GM19397 (cell line): Measurements from ENCODE around the gene SLC25A36.

ENCODE experiments used
- ATAC-seq: cut with Tn5 transposase; IDR thresholded peaks from one replicate; pipeline ENCODE4 v1.9.1; 2021; ENCODE audit warnings: mild to moderate bottlenecking, moderate library complexity; ENCODE audit not compliant: unreplicated experiment

Gene SLC25A36, protein sequence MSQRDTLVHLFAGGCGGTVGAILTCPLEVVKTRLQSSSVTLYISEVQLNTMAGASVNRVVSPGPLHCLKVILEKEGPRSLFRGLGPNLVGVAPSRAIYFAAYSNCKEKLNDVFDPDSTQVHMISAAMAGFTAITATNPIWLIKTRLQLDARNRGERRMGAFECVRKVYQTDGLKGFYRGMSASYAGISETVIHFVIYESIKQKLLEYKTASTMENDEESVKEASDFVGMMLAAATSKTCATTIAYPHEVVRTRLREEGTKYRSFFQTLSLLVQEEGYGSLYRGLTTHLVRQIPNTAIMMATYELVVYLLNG

DNA sequence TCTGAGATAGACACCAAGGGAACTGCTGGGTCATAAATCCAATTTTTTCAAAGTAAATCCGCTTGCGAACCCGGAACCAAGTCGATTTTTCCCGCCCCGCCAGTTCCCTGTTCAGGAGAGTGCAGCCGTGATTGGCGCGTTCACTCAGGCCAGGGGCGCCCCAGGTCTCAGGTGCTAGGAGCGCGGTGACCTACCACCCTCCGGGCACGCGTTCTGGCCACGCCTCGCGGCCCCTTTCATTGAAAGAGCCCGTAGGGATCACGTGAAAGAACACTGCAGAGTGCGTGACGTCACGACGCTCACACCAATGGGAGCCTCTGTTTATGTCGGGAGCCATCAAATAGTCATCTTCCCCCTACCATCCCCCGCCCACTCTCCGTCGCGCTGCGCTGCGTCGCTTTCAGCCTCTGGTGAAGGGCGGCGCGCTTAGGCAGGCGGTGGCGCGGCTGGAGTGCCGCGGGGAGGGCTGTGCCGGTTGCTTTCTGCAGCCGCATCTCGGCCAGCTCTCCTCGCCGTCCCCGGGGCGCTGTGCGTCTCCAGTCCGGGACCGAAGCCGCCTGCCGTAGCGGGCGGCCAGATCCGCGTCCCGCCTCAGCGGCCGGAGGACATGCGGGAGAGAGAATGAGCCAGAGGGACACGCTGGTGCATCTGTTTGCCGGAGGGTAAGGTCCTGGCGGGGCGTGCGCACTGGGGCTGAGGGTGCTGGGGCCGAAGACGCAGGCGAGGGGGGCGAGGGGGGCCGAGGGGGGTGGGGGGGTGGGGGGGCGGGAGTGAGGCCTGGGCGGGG lies at the start of gene SLC25A36:
TSS of gene SLC25A36 (plus strand) at position 403 of the 787 bp plus-strand sequence. CDS start at position 622, 219 bp downstream.
- ATAC-seq: peak; percentile 94

DNA sequence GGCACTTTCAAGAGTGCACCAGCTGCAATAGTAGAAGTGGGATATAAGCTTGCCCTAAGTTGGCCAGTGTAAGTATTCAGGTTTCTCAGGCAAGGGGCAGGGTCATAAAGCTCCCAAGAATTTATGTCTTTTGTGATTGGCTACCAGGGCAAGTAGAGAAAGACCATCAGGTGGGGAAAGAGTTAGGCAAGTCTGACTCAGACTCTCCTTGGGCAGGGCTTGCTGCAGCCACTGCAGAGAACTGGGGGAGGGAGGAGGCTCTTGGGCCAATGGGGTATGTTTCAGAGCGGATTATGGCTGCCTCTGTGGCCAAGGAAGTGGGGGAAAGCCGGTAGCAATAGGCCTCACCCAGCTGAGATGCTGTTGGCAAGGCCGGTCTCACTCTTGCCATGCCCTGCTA lies 44.6 kb upstream of the SLC25A36 start:
- no peak for ATAC-seq

DNA sequence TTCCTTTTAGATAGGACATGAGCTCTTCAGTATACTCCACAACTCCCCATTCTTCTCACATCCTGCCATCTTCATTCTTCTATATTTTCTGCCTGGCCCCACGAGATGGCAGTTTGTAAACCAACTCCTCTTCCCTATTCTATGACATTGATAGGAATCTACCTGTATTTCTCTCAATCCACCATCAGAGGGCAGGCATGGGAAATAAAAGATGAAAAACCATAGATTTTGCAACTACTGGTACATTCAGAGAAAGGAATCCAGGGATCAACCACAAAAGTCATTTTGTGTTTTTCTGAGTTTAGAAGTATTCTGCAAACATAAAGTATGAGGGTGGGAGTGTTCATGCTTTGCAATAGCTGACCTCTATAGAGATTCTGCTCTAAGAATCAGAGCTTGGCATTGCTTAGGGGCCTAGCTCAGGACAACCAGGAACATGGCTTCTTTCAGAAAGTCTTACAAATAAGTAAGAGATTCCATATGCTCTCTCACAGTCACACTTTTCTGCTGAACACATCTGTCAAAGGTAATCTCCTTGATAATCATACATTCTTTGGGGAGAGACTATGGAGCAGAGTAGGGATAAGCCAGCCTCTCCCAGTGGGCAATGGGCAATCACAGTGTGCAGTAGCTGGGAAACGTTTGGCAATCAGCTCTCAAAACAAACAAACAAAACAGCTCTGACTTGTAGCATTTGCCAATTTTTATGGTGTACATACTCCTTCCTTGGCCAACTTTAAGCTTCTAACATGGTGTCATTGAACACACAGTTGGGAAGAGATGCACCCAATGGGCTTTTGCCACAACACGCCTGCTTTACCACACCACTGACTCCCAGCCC lies 43.1 kb upstream of the SLC25A36 start:
- ATAC-seq: no peak

DNA sequence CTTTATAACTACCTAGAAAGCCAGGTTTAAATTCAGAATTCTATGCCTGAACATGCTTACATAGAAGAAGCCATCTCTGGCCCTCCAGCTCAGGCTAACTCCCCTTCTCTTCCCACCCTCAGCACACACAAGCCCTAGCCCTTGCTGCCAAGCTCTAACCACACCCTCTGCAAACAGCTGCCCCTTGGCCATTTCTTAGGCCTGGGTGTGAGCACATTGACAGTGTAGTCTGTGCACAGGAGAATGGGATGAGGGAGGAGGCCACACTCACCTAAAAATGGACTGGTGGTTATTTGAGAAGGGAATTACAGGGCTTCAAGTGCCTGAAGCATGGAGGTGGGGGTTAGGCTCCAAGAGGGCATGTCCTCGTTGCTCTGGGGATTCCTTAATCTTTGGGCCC lies 42.3 kb upstream of the SLC25A36 start:
- no peak for ATAC-seq

DNA sequence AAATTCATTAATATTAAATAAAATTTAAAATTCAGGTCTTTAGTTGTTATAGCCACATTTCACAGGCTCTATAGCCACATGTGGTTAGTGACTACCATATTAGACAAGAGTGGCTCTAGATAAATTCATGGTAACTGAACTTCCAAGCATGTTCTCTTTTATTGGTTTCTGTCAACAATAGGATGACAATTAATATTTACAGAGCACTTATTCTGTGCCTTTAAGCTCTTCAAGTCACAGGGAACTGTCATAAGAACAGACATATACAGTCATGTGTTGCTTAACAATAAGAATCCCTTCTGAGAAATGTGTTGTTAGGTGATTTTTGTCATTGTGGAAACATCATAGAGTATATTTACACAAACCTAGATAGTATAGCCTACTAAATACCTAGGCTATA lies 38.8 kb upstream of the SLC25A36 start:
- ATAC-seq: no peak

DNA sequence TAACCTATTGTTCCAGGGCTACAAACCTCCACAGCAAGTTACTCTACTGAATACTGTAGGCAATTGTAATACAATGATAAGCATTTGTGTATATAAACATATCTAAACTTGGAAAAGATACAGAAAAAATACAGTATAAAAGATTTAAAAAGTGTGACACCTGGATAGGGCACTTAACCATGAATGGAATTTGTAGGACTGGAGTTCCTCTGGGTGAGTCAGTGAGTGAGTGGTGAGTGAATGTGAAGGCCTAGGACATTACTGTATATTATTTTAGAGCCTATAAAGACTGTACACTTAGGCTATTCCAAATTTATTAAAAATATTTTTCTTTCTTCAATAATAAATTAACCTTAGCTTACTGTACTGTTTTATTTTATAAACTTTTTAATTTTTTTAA lies 38.4 kb upstream of the SLC25A36 start:
- no peak for ATAC-seq

DNA sequence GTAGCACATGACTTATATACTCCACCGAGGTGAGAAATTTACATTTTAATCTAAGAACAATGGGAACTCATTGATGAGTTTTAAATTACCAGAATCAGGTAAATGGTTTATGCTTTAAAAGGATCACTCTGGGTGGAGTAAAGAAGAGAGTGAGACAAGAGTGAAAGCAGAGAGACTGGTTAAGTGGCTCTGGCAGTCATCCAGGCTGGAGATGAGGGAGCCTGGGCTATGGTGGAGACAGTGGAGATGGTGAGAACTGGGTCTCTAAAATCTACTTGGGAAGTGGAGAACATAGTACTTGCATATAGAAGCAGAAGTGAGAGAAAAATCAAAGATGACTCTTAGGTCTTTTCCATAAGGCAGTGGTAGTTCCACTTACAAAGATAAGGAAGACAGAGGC lies 37.1 kb upstream of the SLC25A36 start:
- ATAC-seq: no peak

DNA sequence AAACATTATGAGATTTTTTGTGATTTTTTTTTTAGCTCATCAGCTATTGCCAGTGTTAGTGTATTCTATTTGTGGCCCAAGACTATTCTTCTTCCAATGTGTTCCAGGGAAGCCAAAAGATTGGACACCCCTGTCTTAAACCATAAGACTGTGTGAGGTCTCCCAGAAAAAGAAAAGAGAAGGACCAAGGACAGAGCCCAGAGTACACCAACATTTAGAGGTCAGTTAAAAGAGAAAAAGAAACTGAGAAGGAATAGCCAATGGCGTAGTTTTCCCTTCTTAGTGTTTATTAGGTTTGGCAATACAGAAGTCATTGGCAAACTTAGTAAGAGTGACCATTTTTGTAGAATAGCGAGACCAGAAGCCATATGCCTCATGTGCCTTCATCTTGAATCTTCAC lies 36.1 kb upstream of the SLC25A36 start:
- ATAC-seq: no peak

DNA sequence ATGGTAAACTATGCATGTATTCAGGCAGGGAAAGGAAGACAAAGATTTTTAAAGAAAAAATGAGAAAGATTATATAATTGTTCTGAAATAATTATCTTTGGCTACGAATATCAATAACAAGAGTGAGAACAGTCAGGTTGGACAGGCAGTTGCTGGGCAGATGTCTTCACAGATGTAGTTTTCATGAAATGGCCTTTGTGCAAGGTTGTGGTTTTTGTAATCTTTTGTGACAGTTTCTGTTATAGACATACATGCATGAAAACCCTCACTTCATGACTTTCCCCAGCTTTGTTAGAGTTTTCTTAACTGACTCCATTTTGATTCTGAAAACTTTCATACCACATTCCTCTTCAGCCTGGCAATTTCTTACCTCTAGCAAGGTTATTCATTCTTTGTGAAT lies 34.9 kb upstream of the SLC25A36 start:
- ATAC-seq: no peak

DNA sequence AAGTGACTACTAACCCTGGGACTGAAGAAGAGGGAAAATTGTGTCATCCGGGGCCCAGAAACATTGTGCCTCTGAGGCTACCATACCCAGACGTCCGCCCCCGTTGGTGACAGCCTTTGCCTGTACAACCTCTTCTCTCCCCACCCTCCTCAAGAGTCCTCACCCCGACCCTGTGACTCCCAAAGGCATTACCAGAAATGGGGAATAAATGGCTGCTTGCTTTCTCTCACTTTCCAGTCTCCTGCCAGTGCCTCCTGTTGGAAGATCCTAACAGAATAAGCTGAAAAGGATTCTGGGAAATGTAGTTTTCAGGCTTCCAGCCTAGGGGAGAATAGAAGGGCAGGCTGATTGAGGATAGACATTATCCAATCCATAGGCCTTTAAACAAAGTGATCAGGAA lies 30.8 kb upstream of the SLC25A36 start:
- ATAC-seq: no peak

DNA sequence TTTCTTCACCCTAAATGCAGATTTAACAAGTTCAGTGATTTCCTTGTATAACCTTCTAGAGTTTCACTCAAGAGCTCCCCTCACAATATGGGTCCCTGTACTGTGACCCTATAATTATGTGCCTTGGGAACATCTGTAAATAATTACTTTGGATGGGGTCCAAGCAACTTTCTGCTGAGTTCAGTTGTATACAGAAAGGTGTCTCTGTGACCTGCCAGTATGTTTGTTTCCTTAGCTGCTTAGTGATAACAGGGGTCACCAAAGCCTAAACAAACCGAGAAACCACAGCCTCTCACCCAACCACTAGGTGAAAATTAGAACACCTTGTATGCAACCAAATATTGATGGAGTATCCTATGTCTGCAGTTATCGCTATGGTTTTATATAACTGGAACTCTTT lies 29.8 kb upstream of the SLC25A36 start:
- no peak for ATAC-seq

DNA sequence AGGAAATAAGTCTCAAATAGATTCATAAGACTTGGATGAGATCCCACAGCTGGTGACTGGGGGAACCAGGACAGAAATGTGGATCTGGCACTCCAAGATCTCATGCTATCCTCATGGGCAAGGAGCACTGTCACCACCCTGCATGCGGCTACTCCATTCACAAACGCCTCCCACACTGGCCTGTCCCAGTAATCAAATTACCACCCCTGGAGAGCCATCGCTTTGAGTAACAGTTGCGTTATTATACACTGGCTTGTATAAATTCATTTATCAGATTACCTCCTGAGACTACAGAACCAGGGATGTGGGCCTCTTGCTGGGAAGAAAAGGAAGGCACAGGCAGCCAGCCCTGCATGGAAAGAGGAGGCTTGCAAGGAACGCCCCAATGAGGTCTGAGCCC lies 27.9 kb upstream of the SLC25A36 start:
- ATAC-seq: no peak

DNA sequence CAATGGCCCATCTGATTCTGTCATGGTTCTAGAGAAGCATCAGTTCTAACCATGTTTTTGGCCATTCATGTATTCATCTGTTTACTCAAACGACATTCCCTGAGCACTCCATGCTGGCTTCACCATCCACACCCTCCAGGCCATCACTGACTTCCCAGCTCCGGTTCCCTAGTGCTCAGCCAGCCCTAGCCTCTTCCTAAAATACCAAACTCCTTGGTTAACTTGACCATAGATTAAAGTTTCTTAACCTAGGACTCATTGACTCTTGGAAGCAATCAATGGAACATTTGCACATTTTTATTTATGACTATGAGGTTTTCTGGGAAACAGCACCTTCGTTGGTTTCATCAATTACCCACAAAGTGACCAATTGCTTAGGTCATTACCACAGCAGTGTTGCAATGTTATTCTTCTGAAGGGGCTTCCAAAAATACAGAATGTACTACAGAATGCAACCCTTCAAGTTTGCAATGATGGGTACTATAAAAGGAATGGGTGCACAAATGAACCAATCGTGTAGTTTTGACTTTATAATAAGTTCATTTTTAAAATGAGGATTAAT lies 27.2 kb upstream of the SLC25A36 start:
- ATAC-seq: no peak

DNA sequence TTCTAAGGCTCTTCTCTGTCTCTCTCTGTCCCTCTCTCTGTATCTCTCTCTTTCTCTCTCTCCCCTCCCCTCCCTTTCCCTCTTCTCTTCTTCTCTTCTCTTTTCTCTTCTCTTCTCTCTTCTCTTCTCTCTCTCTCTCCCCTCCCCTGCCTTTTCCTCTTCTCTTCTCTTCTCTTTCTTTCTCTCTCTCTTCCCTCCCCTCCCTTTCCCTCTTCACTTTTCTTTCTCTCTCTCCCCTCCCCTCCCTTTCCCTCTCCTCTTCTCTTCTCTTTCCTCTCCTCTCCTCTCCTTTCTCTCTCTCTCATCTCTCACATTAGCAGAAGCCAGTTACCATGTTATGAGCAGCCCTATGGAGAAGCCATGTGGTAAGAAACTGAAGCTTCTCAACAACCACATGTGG lies 25.0 kb upstream of the SLC25A36 start:
- no peak for ATAC-seq

DNA sequence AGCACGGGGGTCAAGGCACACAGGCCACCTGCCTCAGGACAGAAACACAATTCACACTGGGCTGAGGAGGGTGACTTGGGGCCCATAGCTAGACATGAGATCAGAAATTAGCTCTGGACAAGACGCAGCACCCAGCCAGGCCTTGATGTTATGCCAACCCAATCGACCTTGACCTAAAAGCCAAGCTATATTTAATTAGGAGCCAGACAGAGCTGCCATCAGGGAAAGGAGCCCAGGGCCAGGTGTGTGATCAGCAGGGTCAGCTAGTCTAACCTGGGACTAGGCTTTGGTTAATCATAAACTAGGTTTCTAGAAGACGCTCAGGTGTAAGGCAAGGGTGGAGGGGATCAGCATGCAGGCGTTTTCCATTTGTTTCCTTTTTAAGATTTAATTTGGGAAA lies 23.9 kb upstream of the SLC25A36 start:
- ATAC-seq: no peak

DNA sequence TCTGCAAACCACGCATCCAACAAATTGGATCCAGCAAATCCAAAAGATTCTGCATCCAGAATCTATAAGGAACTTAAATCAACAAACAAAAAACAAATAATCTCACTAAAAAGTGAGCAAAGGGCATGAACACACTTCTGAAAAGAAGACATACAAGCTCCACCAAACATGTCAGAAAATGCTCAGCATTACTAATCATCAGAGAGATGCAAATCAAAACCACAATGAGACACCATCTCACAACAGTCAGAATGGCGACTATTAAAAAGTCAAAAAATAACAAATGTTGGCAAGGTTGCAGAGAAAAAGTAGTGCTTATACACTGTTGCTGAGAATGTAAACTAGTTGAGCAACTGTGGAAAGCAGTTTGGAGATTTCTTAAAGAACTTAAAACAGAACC lies 21.6 kb upstream of the SLC25A36 start:
- ATAC-seq: no peak

DNA sequence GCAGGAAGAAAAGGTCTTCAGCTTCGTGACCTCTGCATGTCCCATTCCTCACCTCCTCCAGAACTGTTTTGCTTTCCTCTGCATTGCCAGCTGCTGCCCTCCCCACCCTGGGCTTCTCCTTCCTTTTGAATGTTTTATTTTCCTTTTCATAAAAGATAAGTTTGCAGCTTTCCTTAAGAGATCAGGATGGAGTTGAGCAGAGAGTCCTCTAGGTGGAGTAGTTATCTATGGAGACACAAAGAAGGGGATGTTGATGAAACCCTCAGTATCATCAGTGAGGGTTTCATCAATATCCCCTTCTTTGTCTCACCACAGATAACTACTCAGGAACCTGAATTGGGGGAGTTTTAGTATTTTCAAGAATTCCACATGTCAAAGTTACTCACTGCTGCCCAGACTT lies 19.0 kb upstream of the SLC25A36 start:
- no peak for ATAC-seq

DNA sequence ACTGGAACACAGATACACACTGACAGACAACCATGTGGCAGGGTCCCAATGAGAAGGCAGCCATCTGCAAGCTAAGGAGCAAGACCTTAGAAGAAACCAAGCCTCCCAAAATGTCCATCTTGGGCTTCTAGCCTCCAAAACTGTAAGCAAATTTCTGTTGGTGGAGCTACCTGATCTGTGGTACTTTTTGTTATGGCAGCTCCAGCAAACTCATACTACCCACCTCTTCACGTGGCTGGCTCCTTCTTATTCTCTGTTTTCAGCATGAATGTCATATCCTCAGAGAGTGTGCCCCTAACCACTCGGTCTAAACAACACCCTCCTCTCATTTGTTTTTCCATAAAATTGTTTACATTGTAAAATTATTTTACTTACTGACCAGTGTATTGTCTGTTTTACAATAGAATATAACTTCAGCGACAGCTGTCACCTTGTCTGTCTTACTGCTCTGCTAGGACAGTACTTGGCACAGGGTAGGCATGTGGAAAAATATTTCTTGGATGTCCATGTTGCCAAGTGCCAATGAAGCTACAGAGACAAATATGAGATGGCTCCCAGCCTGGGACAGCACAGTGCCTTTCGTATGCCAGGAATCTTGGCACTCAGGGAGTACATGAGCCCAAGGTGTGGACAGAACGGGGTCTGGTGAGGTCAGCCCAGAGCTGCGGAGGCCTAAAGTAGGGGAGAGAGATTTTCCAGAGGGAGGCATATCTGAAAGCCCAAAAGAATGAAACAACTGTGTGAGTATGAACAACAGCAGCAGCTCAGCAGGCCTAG lies 17.4 kb upstream of the SLC25A36 start:
- ATAC-seq: no peak

DNA sequence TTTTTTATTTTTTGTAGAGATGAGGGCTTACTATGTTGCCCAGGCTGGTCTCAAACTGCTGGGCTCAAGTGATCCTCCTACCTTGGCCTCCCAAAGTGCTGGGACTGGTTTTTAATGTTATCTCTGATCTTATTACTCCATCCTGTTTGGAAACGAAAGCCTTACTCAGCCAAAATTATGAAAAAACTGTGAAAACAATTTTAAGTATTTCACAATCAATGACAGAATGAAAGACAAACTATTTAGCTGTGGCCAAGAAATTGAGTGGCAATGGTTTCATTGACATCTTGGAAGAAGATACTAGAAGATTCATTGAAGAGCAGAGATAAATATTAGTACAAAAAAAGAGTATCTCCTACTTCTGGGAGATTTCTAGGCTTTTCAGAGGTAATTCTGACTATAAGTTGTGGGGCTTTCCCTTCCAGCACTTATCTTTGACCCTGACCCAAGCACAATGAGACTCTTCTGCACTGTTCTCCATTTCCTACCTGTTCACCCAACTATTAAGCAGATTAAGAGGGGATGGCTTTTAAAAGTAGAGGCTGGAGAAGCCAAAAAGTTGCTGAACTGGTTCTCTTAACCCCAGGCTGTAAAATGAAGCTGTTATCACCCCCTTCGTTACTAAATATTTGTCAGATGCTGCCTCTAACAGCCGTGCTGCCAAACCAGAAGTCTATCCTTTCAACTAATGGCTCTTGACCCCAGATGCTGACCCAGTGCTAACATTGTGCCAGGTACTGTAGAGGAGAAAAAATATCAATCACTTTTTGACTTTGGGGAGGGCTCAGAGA lies 14.2 kb upstream of the SLC25A36 start:
- no peak for ATAC-seq

DNA sequence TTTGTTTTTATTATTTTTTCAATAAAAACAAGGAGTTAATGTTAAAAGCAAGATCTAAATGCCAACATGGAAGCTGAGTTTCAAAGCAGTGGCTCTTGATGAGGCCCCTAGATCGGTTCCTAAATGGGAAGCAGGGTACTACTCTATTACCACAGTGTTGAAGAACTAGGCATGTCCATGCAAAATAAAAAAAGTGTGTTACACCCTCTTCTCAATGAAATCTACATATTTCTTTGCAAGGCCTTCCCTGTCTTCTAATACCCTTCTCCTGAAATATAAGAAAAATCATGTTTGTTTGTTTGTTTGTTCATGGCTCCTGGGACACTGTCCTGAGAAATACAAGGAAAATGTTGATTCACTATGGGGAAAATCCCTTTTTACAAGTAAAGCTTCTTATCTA lies 12.2 kb upstream of the SLC25A36 start:
- ATAC-seq: no peak
